CD1c-positive myeloid dendritic cell (primary cell): ENCODE data around the gene AFF2.
"Not testable (repeated sequence)": the region's sequence is repeated elsewhere in the genome, so short reads cannot be mapped to it uniquely, and the experiment has no call there.

Source experiments
- DNase-seq: peaks from one replicate; pipeline ENCODE4 v3.0.0-alpha.2; 2016; ENCODE audit errors: extremely low spot score

Gene AFF2

GRCh38 chrX:148854306-148854705 lies 353.9 kb downstream of the AFF2 start:
- DNase-seq = no peak

- no peak for DNase-seq
These were observed 356.1 kb downstream of the AFF2 start for GRCh38 chrX:148856505-148856904.

- no peak for DNase-seq
These were observed 365.1 kb downstream of the AFF2 start for GRCh38 chrX:148865277-148866210.

- no peak for DNase-seq
These were observed 367.2 kb downstream of the AFF2 start for GRCh38 chrX:148867596-148867995.

- no peak for DNase-seq
These were observed 371.2 kb downstream of the AFF2 start for GRCh38 chrX:148871422-148872160.

- no peak for DNase-seq
These were observed 371.7 kb downstream of the AFF2 start for GRCh38 chrX:148872161-148872535.

GRCh38 chrX:148872881-148873280 lies 372.5 kb downstream of the AFF2 start:
- no peak for DNase-seq

- no peak for DNase-seq
These were observed 374.3 kb downstream of the AFF2 start for GRCh38 chrX:148874636-148875246.

- no peak for DNase-seq
These were observed 378.0 kb downstream of the AFF2 start for GRCh38 chrX:148878371-148878770.

- no peak for DNase-seq
These were observed 384.8 kb downstream of the AFF2 start for GRCh38 chrX:148885203-148885602.

- DNase-seq = no peak
These were observed 393.0 kb downstream of the AFF2 start for GRCh38 chrX:148893395-148893794.

GRCh38 chrX:148902581-148902980 lies 402.2 kb downstream of the AFF2 start:
- no peak for DNase-seq

GRCh38 chrX:148903176-148903575 lies 402.8 kb downstream of the AFF2 start:
- DNase-seq = no peak

GRCh38 chrX:148904421-148905111 lies 404.1 kb downstream of the AFF2 start:
- DNase-seq = no peak

- DNase-seq = no peak
These were observed 405.0 kb downstream of the AFF2 start for GRCh38 chrX:148905400-148905799.

- DNase-seq = not testable (repeated sequence)
These were observed 406.2 kb downstream of the AFF2 start for GRCh38 chrX:148906628-148907027.

GRCh38 chrX:148909758-148910157 lies 409.3 kb downstream of the AFF2 start:
- no peak for DNase-seq

GRCh38 chrX:148913971-148914370 lies 413.6 kb downstream of the AFF2 start:
- no peak for DNase-seq

GRCh38 chrX:148914783-148915182 lies 414.4 kb downstream of the AFF2 start:
- DNase-seq = no peak

GRCh38 chrX:148915474-148915873 lies 415.1 kb downstream of the AFF2 start:
- DNase-seq = no peak

- no peak for DNase-seq
These were observed 417.0 kb downstream of the AFF2 start for GRCh38 chrX:148917441-148917840.

GRCh38 chrX:148923631-148924030 lies 423.2 kb downstream of the AFF2 start:
- DNase-seq = no peak
